Right lobe of liver (tissue), 4 donors: ENCODE data around the gene UQCRQ.
A peak's percentile ranks its signal among the peaks of the same experiment; 100 is the strongest.

Experiments used
- POLR2A ChIP-seq: fragments of 450-650 bp; IDR thresholded peaks from one replicate; pipeline ENCODE4 v1.6.1; 2017; ENCODE audit warnings: antibody characterized with exemption, mild to moderate bottlenecking
- TF ChIP-seq, protein P1 (sequence below), 4 donors: fragments of 200-600 bp in 3 of 4; fragments of 450-650 bp in 1 of 4; IDR thresholded peaks; one replicate each; pipeline versions ENCODE4 v1.5.1 to v1.8.0; 2016 to 2022; ENCODE audit warnings: antibody characterized with exemption in 4 of 4, mild to moderate bottlenecking in 2 of 4
- donor health status: DM: no; HTN: no; CAD: no.
- donor health status: DM: no; HTN: no; CAD: no.
- donor health status: DM: no; HTN: yes; CAD: no.

DNA sequence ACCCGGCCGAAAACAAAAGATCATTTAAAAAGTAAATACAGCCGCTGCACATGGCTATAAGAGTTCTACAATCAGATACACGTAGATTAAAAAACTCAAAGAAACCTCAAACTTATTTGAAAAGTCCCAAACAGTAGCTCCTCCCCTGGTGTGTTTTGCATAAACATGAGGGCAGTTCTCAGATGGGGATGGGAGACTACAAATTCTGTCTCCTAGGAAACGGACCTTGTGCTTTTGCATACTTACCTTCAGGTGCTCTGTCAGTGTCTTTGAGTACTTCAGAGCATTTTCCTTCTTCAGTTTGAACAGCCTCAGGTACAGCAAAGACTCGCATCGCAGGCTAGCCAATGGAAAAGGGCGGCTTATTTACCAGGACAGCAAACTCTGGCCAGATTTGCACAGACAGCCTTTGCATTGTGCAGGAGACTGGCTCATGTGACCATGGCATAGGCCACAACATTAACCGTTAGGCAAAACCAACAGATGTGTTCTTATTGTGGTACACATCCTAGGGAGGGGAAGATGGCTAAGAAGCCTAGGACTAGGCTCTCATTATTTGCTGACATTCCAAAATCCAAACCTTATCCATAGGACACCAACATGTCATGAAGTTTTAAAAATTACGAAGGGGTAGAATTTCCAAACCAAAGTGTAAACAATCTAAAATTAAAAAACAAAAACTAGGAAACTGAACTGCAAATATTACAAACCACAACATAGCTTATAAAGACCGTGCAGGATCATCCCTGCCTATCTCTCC is 19.8 kb downstream of the UQCRQ start:
- TF ChIP-seq, protein P1, sequence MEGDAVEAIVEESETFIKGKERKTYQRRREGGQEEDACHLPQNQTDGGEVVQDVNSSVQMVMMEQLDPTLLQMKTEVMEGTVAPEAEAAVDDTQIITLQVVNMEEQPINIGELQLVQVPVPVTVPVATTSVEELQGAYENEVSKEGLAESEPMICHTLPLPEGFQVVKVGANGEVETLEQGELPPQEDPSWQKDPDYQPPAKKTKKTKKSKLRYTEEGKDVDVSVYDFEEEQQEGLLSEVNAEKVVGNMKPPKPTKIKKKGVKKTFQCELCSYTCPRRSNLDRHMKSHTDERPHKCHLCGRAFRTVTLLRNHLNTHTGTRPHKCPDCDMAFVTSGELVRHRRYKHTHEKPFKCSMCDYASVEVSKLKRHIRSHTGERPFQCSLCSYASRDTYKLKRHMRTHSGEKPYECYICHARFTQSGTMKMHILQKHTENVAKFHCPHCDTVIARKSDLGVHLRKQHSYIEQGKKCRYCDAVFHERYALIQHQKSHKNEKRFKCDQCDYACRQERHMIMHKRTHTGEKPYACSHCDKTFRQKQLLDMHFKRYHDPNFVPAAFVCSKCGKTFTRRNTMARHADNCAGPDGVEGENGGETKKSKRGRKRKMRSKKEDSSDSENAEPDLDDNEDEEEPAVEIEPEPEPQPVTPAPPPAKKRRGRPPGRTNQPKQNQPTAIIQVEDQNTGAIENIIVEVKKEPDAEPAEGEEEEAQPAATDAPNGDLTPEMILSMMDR (IDR thresholded peaks at IDR 0.05), result no peak
- peak; percentile 3 for TF ChIP-seq POLR2A
